D721Med (cell line): ENCODE measurements around the gene PDE11A.

Experiments used
- DNase-seq: peaks from one replicate; pipeline ENCODE4 v3.0.0; 2011; ENCODE audit warnings: low spot score; ENCODE audit not compliant: insufficient read length
- FAIRE-seq: peaks from 2 replicates; lab custom pipeline; 2011; peaks lifted over from hg19 to GRCh38; lab: Jason Lieb, UNC
- TF ChIP-seq, protein P1 (sequence below): IDR thresholded peaks from 2 replicates; pipeline ENCODE4 v1.5.1; 2012; ENCODE audit warnings: mild to moderate bottlenecking, control low read depth; ENCODE audit not compliant: insufficient read depth; ENCODE audit errors: missing control alignments

PDE11A gene

DNA sequence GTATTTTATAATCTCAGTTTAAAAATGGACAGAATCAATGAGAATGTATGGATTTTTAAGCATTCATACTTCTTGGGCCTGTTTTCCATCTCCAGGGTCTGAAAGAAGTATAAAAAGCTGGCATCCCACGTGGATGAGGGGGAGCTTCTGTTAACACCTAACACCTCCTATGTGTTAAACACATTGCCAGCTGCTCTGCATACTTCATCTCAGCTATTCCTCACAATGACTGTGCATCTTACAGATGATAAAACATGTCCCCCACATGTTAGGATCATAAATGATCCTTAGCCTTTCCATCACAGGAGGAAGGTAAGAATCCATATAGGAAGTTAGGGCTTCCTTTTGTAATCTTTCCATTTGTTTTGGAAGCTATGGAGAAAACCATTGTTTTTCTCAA, 440.9 kb downstream of the PDE11A start:
- TF ChIP-seq, protein P1, sequence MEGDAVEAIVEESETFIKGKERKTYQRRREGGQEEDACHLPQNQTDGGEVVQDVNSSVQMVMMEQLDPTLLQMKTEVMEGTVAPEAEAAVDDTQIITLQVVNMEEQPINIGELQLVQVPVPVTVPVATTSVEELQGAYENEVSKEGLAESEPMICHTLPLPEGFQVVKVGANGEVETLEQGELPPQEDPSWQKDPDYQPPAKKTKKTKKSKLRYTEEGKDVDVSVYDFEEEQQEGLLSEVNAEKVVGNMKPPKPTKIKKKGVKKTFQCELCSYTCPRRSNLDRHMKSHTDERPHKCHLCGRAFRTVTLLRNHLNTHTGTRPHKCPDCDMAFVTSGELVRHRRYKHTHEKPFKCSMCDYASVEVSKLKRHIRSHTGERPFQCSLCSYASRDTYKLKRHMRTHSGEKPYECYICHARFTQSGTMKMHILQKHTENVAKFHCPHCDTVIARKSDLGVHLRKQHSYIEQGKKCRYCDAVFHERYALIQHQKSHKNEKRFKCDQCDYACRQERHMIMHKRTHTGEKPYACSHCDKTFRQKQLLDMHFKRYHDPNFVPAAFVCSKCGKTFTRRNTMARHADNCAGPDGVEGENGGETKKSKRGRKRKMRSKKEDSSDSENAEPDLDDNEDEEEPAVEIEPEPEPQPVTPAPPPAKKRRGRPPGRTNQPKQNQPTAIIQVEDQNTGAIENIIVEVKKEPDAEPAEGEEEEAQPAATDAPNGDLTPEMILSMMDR = no peak
- FAIRE-seq = no peak
- no peak for DNase-seq

DNA sequence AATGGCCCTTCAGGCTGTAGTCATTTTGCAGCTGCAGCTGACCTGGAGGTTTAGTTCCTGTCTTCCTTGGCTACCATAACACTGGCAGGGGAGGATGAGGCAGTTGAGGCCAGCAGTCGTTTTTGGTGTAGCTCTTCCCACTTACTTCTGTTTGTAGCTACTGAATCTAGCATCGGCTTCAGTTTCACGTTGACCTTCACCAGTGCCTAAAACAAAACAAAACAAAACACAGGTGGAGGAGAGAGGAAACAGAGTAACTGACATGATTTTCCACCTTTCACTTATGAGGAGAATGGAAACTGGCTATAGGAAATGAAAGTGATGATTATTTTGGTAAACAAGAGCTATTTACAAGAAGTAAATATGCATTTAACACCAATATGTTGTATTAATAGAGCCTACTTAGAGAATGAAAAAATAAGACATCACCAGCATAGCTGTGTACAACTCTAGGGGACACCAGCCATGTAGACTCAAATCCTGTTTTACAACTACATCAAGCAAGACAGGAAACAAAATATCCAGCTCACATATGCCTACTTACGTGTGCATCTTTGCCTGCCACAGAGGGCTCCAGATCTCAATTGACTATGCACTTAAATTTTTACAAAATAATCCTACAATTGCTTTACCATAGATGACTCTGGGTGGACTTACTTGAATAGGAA, 443.1 kb downstream of the PDE11A start:
- no peak for FAIRE-seq
- TF ChIP-seq, protein P1 = no peak

DNA sequence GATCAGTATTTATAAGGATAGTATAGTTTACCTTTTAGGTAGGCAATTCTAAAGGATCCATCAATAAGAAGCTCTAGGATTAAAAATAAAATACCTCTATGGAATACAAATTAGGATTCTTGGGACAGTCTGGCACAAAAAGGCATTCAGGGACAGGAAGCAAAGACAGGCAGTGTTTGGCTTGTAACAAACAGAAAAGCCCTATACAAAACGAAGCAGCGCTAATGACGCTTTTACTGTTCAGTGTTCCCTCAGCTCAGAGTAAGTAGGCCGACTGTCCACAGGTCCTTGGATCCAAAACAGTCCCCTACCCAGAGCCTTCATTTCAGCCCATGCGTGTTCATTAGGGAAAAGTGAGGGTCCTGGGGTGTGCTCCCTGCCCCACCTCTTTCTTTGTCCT, 443.7 kb downstream of the PDE11A start:
- DNase-seq (no peak), FAIRE-seq (no peak)
- TF ChIP-seq, protein P1 = no peak

More for the DNA sequence above, 443.1 kb downstream of the PDE11A start:
- DNase-seq = no peak

DNA sequence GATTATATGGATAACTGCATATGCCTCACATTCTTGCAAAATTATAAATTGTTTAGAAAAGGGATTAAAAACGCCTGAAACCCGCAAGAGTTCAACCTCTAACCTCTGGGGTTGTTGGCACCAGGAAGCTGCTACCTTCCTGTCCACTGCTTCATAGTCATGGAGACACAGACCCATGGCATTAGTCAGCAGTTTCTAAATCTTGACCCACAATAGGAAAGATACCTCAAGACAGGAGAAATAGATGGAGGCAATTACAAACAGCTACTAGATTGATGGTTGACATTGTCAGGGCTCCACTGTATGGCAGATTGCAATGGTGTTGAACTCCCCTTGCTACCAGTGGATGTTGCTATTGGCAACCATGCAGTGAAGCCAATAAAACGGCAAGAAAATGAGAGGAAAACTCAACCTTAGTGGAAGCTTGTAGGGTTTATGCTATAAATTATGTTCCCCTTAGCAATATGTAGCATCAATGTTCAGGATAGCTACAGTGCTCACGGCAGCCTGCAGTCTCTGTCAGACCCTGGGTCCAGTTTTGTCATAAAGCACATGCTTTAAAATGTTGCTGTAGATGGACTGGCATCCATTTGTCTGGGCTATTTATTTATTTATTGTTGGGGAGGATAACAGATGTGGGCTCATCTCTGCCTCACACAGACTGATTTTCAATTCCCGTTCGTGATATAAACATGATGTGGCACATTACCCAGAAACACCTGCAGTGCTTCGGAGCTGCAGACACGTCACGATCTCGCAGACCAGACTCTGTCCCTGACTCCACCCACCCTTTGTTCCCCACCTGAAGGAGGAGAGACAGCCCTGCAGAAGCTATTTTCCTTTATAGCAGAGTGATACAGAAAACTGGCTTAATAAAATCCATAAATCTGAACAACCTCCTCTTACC, 446.6 kb downstream of the PDE11A start:
- TF ChIP-seq, protein P1 = no peak
- DNase-seq (no peak), FAIRE-seq (no peak)

DNA sequence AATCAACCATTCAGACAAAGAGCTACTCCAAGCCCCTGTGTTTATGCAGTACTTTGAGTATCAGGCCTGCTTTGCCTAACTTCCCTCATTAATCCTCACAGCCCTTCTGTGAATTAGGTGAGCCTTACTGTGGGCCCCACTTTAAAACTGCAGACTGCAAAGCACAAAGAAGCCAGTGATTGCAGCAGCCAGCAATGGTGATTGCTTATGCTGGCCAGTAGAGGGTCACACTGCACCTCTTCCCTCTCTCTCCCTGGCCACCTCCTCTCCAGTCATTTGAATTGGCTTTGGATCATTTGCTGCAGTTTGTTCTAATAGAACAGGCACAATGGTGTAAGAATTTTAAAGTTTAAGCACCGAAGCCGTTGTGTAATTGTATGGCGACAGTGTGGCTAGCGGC, 450.1 kb downstream of the PDE11A start:
- no peak for DNase-seq
- no peak for FAIRE-seq

DNA sequence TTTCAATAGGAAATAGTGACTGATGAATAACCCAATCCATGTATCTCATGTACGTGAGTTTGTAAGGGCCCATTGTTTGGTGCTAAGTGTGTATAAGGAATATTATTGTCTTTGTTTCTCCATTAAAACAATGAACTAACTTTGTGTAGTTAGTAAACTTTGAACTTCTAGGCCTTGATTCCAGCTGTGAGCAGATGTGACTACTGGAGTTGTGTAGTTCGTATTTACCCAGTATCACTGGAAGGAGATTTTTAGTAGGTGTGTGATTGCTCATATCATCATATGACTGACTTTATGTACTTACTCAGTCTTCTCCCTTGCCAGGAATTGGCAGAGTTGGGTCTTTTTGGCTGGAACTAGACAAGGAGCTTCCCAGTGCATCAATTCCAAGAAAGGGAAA, 452.6 kb downstream of the PDE11A start:
- no peak for FAIRE-seq

More for the DNA sequence above, 450.1 kb downstream of the PDE11A start:
- TF ChIP-seq, protein P1 = peak; percentile 37

More for the DNA sequence above, 452.6 kb downstream of the PDE11A start:
- no peak for DNase-seq
- TF ChIP-seq, protein P1 = no peak
